Activated T-helper 1 cell treated with Interleukin-2 at 50 U/mL for 16 hours (primary cell): Measurements from ENCODE around the gene BRF1.
"Not testable (repeated sequence)": the region's sequence is repeated elsewhere in the genome, so short reads cannot be mapped to it uniquely, and the experiment has no call there.

Source experiments
- DNase-seq: peaks from one replicate; pipeline ENCODE4 v3.0.0-alpha.2; 2020; ENCODE audit warnings: low read depth

Gene BRF1, protein sequence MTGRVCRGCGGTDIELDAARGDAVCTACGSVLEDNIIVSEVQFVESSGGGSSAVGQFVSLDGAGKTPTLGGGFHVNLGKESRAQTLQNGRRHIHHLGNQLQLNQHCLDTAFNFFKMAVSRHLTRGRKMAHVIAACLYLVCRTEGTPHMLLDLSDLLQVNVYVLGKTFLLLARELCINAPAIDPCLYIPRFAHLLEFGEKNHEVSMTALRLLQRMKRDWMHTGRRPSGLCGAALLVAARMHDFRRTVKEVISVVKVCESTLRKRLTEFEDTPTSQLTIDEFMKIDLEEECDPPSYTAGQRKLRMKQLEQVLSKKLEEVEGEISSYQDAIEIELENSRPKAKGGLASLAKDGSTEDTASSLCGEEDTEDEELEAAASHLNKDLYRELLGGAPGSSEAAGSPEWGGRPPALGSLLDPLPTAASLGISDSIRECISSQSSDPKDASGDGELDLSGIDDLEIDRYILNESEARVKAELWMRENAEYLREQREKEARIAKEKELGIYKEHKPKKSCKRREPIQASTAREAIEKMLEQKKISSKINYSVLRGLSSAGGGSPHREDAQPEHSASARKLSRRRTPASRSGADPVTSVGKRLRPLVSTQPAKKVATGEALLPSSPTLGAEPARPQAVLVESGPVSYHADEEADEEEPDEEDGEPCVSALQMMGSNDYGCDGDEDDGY

DNA sequence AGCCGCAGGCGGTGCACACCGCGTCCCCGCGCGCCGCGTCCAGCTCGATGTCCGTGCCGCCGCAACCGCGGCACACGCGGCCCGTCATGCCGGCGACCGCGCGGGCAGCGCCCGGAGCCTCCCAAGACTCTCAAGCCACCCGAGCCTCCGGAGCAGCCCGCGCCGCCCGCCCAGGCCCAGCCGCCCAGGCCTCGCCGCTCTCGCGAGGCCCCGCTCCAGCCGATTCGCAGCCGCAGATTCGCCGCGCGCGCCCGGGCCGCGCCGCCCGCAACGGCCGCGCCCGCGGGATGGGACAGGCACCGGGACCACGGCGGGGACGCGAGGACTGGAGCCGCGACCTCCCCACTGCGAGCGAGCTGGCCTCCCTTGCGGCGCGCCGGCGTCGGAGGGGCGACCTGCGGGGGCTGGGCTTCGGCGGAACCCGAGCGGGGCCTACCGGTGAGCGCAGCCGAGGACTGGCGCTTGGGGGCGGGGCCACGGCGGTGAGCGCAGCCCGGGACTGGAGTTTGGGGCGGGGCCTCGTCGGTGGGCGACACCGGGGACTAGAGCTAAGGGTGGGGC is at the start of gene BRF1:
BRF1 (minus strand) TSS at position 460 of the 561 bp plus-strand sequence; CDS start at position 88, 372 bp downstream.
- peak; percentile 94 for DNase-seq

DNA sequence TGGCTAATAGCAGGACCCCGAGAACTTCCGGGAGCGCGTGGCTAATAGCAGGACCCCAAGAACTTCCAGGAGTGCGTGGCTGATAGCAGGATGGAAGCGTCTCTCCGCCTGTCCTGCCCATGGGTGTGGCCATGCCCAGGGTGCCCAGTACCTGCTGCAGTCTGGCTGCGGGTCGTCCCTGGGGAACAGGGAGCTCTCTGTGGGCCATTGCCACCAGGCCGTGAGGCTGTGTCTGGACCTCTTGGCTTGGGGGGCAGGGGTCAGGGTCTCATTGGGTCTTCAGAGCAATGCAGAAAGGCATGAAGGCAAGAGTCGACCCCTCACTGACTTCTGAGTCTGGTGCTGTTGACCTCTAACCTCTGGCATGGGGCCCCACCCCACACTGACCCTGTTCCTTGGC is 49.2 kb upstream of the BRF1 start:
- no peak for DNase-seq

DNA sequence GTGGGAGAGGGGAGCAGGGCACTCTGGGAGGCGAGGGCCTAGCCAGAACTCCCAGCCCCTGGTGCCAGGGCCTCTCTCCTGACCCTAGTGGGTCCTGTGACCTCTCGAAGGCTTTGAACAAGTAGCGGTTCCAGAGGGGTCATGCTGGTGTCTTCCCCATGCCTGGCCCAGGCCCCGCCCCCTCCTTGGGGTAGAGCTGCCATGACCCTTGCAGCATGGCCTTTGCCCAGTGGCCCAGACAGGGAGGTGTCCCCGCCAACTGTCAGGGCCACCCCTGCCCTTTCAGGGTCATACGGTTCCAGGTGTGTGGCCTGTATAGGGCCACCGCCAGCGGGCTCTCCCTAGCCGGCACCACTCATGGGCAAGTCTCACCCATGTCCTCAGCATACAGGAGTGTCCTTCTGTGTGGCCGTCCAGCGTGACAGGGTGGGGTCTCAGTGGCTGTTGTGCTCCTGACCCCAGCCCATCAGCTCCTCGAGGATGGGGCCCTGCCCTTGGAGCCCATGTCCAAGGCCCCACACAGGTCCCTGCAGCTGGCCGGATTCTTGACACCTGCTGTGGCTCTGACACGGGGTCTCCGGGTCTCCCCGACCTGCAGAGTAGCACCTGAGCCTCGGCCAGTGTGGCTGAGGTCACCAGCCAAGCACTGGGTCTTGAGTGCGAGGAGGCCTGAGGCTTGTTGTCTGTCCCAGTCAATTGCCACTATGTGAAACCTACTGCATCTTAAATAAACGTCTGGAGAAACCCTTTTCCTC is 48.3 kb upstream of the BRF1 start:
- no peak for DNase-seq

DNA sequence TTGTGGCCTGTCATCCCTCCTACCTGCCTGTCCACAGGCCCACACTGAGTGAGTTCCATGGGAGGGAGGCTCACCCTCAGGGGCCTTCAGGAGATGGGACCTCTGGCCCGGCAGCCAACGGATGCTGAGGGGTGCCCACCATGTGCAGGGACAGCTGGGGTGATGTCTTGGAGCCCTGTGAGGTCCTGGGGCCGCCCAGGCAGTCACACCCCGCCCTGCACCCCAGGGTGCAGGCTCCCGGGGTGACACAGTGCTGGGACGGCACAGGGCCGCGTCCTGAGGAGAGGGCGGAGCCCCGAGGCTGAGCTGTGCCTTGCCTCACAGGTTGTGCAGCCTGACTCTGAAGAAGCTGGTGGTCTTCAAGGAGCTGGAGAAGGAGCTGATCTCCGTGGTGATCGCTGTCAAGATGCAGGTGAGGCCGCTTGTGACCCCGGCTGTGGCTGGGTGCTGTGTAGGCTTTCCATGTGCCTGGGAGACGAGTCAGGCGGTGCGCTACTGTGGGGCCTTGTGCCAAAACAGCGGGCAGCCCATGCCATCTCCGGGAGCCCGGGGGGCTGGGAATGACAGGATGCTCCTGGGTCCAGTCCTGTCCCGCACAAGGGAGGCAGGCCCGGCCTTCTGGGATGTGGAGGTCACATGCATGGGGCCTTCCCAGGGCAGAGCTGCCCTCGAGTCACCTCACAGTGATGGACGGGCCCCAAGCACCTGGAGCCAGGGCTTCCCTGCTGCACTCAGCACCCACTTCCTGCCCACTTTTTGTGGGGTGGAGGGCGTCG is 47.6 kb upstream of the BRF1 start:
- DNase-seq, result no peak

DNA sequence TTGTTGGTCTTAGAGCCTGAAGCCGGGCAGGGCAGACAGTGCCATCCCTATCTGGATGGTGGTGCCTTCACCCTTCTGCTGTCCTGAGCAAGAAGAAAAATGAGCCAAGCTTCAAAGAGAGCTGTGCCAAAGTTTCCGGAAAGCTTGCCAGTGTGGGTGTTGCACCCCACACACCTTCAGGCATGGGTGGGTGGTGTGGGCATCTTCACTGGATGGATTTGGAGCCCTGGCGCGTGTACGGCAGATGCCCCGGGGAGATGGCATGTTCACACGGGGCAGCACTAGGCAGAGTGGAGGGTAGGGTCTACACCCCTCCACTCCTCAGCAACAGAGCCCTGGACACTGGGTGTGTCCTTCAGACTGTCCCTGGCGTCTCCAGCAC is 46.8 kb upstream of the BRF1 start:
- DNase-seq, result no peak

DNA sequence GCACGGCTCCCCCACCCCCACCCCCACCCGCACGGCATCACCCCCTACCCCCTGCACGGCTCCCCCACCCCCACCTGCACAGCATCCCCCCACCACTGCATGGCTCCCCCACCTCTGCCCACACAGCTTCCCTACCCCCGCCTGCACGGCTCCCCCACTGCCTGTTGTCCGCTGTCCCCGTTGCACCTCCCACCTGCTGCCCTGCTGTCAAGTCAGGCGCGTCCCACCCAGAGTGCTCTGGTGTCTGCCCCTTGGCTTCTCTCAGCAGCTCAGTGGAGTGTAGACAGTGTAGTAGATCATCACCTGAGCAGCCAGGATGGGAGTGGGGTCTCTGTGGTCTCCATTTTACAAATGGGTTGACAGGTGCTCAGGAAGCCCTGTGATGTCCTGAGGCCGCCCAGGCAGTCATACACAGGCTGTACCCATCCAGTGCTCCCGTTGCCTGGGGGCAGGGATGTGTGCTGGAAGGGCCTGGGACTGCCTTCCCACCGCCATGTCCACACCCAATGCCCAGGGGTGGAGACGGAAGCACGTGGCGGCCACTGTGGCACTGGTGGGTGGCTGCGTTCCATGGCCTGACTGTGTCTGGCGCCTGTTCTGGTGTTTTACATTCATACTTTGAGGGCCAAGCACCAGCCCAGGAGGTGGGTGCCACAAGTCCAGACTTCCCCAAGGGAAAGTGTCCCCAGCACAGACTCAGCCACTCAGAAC is 46.2 kb upstream of the BRF1 start:
- DNase-seq, result no peak

DNA sequence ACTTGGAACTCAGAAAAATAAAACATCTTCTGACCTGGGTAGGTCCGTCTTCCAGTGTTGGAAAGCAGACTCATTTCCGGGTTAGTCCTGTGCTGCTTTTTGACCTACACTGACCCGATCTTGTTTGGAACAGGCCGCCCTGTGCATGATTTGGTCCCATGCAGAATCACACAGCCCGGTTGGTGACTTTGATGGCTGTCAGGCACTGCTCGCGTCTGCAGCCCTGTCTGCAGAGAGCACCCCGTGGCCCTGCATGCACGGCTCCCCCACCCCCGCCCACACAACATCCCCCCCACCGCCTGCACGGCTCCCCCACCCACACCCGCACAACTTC is 45.4 kb upstream of the BRF1 start:
- no peak for DNase-seq

DNA sequence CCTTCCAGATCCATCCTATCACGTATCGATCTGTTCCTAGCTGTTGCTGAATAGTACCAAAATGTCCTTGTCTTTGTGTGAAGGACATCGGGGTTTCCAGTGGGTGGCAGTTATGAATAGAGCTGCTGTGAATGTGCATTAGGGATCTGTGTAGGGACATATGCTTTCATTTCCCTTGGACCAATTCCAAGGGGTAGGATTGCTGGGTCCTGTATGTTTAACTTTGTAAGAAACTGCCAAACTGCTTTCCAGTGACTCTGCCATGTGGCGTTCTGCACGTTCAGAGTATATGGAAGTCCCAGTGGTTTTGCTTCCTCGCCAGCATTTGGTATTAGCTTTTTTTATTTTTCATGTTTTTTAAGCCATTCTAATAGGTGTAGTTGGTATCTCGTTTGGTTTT is 42.4 kb upstream of the BRF1 start:
- no peak for DNase-seq

DNA sequence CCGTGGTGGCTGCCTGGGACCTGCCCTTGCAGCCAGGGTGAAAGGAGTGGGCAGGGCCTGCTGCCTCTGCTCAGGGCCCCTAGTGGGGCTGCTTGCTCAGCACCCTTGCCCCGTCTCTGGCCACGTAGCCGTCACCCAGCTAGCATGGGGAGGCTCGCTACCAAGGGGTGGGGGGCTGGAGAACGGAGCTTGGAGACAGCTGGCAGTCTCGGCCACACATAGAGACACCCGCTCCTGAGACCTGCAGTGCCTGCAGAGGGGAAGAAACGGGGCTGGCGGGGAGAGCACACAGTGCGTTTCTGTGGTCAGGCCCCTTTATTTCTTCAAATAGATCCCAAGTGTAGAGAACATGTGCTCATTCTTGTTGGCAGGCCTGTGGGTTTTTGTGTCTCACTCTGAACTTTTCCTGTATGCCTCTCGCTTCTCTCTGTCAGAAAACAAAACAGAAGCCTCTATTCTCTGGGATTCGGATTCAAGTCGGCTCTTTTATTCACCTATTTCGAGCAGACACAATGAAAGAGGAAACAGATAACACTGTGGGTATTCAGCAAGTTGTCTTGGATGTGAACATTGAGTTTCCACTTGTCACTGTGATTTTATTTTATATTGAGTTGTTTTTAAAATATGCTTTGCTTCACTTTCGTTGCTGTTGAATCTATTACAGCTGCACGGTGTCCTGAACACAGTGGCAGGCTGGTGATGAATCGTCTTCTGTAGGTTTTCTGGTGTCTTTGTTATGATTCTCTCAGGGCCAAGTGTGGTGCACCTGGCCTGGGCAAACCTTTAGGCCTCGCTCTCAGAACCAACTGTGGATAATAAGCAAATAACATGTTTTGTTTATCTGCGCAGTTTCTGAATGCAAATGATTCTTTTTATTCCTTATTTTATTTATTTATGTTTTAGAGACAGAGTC is 40.3 kb upstream of the BRF1 start:
- no peak for DNase-seq

DNA sequence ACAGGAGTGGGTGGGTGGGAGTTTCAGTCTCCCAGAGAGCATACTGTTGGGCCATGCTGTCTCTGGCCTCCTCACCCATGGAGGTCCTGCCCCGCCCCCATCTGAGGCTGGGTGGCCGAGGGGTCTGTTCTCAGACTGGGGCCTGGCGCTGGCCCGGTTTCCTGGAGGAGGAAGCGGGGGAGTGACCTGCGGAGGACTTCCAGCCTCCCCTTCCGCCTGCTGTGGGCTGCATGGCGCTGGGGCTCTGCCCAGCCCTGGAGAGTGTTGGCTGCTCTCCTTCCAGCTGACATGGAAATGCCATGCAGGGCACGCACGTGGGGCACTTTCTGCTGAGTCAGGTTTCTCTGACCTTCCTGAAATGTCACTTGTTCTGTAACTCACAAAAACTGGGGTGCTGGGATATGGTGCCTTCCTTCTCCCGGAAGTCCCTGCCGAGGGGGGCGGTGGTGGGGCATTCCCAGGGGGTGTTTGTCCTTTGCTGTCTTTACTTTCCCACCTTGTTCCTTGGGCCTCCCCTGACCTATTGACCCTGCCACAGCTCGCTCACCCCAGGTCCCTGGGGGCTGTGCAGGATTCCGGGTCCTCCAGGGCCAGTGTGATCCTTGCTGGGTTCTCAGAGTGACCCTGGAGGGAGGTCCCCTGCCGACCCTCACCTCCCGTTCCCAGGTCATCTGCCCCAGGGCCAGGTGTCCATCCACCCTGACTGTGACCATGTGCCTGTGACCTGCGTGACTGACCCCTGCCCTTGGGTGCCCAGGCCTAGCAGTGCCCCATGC is 37.4 kb upstream of the BRF1 start:
- DNase-seq, result no peak

DNA sequence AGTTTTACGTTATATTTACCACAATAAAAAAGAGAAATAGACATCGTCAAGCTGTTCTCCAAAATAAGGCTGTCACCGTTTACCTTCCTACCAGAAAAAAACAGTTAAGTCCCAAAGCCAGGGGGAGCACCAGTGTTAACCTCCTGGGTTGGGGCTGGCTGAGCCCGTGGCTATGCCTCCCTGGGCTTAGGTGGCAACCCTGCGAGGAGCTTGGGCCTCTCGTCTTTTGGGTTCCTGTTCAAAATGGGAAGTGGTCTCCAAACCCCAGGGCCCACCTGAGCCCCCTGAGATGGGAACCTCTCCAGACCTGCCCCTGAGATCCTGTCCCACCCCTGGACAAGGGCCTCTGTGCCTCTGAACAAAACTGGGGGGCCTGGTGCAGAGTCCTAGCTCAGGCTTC is 36.6 kb upstream of the BRF1 start:
- DNase-seq, result no peak

DNA sequence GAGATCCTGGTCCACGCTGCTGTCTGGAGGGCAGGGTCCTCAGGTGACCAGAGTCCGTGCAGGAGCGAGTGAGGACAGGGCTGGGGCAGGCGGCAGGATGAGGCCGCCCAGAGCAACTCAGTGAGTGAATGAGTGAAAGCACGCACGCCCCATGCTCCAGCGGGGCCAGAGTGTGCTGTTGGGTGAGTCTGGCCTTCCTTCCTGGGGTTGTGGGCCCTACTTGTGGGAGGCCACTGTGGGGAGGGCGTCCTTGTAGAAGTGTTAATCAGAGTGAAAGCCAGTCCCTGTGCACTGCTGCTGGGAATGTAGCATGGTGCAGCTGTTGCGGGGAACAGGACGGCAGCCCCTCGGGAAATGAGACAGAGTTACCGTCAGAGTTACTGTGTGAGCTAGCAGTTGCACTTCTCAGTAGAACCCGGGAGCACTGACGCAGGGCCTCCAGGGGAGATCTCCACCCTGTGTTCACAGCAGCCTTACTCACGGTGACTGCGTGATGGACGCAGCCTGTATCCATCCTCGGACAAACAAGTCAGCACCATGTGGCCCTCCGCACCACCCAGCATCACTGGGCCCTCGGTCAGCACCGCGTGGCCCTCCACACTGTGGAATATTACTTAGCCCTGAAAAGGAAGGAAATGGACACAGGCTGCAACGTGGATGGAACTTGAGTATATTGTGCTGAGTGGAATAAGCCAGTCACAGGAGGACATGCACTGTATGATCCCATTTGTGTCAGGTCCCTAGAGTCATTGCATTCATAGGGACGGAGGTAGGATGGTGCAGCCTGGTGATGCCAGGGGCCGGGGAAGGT is 35.9 kb upstream of the BRF1 start:
- no peak for DNase-seq

DNA sequence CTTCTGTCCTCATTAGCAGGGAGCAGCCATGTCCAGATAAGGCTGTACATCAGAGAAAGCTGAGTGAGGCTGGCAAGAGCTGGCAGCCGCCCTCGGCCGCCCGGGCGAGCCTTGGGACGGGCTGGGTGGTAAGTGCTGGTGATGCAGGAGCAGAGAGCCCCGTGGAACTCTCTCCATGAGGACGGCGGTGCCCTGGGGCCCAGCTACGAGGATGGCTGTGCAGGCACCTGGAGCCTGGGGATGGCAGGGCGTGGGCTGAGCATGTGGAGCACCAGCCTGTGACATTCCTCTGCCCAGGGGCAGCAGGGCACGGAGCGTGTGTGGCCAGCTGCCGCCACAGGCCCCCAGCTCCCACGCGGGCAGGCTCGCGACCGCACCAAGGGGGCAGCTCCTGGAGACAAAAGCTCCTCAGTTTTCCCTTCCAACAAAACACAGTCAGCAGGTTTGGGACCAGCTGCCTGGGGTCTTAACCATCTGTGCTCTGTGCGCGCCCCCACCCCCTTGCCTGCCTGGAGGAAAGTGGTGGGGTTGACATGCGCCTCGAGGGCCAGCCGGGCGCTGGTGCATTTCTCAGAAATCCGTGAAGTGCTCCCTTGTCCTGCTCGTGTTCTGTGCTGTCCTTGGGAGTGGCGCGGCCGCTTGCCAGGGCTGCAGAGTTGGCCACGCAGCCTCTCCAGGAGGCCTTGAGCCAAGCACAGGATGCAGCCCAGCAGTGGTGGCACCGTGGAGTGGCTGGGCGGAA is 35.1 kb upstream of the BRF1 start:
- DNase-seq, result no peak

DNA sequence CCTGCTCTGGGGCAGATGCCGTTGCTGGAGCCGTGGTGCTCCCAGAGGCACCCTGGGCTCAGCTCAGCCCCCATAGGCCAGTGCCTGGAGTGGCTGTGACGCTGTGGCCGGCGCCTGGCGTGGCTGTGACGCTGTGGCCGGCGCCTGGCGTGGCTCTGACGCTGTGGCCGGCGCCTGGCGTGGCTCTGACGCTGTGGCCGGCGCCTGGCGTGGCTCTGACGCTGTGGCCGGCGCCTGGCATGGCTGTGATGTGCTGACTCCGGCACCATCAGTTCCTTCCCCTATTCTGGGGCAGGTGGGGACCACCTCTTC is 34.4 kb upstream of the BRF1 start:
- DNase-seq, result not testable (repeated sequence)

DNA sequence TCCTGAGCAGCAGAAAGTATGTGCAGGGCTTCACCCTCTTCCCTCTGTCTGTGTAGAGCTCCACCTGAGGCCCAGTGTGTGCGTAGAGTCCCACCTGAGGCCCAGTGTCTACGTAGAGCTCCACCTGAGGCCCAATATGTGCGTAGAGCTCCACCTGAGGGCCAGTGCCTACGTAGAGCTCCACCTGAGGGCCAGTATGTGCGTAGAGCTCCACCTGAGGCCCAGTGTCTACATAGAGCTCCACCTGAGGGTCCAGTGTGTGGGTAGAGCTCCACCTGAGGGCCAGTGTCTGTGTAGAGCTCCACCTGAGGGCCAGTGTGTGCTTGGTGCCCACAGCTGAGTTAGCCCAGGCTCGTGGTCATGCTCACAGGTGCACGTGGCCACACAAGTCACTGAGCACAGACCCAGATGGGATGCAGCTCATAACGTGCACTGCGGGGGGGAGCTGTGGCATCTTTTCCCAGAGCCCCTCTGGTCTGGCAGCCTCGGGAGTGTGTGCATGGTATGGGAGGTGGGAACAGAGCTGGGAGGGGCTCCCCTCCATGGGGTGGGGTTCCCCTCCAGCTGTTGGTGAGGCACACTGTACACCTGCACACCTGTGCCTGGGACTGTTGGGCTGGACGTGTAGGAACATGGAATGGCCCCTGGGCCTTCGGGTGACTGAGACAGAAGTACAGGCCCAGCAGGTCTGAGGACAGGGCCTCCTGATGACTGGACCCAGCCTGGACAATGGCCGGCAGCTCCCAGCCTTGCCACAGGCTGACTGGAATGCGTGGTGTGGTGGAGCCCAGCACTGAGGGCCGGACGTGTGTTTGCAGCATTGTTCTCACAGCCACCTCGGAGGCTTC is 33.8 kb upstream of the BRF1 start:
- DNase-seq, result no peak

DNA sequence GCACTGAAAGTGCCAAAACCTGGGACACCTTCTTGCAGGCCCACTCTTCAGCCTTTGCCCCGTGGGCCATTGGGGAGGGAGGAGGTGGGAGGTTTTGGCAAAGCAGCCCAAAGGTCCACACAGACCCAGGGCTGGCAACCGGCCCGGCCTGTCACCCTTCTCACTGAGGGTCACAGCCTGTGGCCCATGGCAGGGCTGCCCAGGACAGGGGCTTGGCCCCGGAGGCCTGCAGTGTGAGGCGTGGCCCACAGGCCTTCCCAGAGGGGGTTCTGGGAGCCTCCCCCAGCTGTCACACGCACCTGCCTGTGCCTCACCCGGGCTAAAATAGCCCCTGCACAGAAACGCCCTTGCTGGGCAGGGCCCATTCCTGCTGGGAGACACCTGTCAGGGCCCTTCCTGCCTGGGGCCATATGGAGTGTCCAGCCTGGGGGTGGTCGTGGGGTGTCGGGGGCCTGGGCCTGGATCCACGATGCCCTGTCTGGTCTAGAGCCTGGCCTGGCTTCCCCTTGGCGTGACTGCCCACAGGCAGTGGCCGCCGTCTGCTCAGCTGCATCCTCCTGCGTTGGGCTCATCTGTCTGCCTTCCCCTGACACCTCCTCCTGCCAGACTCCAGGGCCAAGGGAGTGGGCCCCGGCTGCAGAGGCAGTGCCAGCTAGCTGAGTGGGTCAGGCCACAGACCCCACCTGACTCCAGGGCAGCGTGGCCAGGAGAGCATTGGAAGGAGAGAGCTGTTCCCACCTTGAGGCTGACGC is 33.0 kb upstream of the BRF1 start:
- DNase-seq, result no peak
